ENCODE data around the gene MEGF10.

Gene MEGF10

GRCh38 chr5:127451096-127451495 is 160.5 kb downstream of the MEGF10 start:
- Histone ChIP-seq H3K9me3 (ENCODE audit: control insufficient read depth, low read length) (no peaks in the 10 kb centered on the region), H3K4me2 (ENCODE audit: low read length, poor library complexity, severe bottlenecking) (no peak overlapping the region), H3K27ac (ENCODE audit: low read length, poor library complexity, severe bottlenecking) (no peak overlapping the region), H3K23ac (ENCODE audit: low read length in 2 of 2) (no peak overlapping the region), H2BK5ac (ENCODE audit: low read depth, low read length, poor library complexity, severe bottlenecking) (no peak overlapping the region), H2AK5ac (ENCODE audit: low read length, severe bottlenecking) (no peak overlapping the region), H3K9ac (ENCODE audit: low read length) (no peak overlapping the region), H4K91ac (ENCODE audit: low read length) (no peak overlapping the region), H3K36me3 (ENCODE audit: control insufficient read depth in 1 of 2, insufficient read depth in 2 of 2, low read depth in 1 of 2, low read length in 2 of 2) (no peaks in the 10 kb centered on the region), H4K8ac (ENCODE audit: low read length) (no peak overlapping the region), H3K27me3 (ENCODE audit: control insufficient read depth in 1 of 2, insufficient read depth in 1 of 2, low read length in 2 of 2) (no peaks in the 10 kb centered on the region), H2AFZ (ENCODE audit: low read depth, low read length) (no peak overlapping the region), H3K14ac (ENCODE audit: low read length in 2 of 2) (no peak overlapping the region), H2BK15ac (ENCODE audit: low read depth, poor library complexity, severe bottlenecking) (no peak overlapping the region), H3K79me1 (replicated peaks; ENCODE audit: low read length, poor library complexity, severe bottlenecking) (no peaks in the 10 kb centered on the region), H2BK120ac (ENCODE audit: low read depth, low read length) (no peak overlapping the region), H2BK12ac (ENCODE audit: low read length in 2 of 2) (no peak overlapping the region), H3K18ac (ENCODE audit: low read depth in 1 of 2, low read length in 2 of 2) (no peak overlapping the region), H3K4me3 (ENCODE audit: insufficient read depth in 1 of 2, low read depth in 1 of 2, low read length in 2 of 2) (no peak overlapping the region), H3K4ac (ENCODE audit: low read depth in 1 of 2, low read length in 2 of 2) (no peak overlapping the region), H3K4me1 (ENCODE audit: control insufficient read depth, insufficient read depth, low read depth, low read length) (peaks cover 3% of the 10 kb centered on the region)
- no CpG with 5 or more reads among the region's 4 CpGs for WGBS
- DNase-seq: no peak

GRCh38 chr5:127452626-127453025 is 162.0 kb downstream of the MEGF10 start:
- WGBS: 78% methylated on average over 4 of the region's 4 CpGs
- no peak overlapping the region for H2AFZ ChIP-seq (ENCODE audit: low read depth, low read length)
- no peak for DNase-seq
- no peak overlapping the region for H3K18ac ChIP-seq (ENCODE audit: low read depth in 1 of 2, low read length in 2 of 2)
- no peak overlapping the region for H3K27ac ChIP-seq (ENCODE audit: low read length, poor library complexity, severe bottlenecking)
- H2AK5ac ChIP-seq (ENCODE audit: low read length, severe bottlenecking): no peak overlapping the region
- no peaks in the 10 kb centered on the region for H3K27me3 ChIP-seq (ENCODE audit: control insufficient read depth in 1 of 2, insufficient read depth in 1 of 2, low read length in 2 of 2)
- H3K14ac ChIP-seq (ENCODE audit: low read length in 2 of 2): peak overlapping the region in 1 of 2 experiments; percentile 37
- H3K9me3 ChIP-seq (ENCODE audit: control insufficient read depth, low read length): no peaks in the 10 kb centered on the region
- H3K9ac ChIP-seq (ENCODE audit: low read length): no peak overlapping the region
- H3K4me1 ChIP-seq (ENCODE audit: control insufficient read depth, insufficient read depth, low read depth, low read length): no peaks in the 10 kb centered on the region
- H3K4me2 ChIP-seq (ENCODE audit: low read length, poor library complexity, severe bottlenecking): no peak overlapping the region
- no peak overlapping the region for H2BK120ac ChIP-seq (ENCODE audit: low read depth, low read length)
- H2BK12ac ChIP-seq (ENCODE audit: low read length in 2 of 2): no peak overlapping the region
- no peaks in the 10 kb centered on the region for H3K36me3 ChIP-seq (ENCODE audit: control insufficient read depth in 1 of 2, insufficient read depth in 2 of 2, low read depth in 1 of 2, low read length in 2 of 2)
- H3K79me1 ChIP-seq (replicated peaks; ENCODE audit: low read length, poor library complexity, severe bottlenecking): no peaks in the 10 kb centered on the region
- no peak overlapping the region for H4K8ac ChIP-seq (ENCODE audit: low read length)
- no peak overlapping the region for H3K23ac ChIP-seq (ENCODE audit: low read length in 2 of 2)
- H3K4ac ChIP-seq (ENCODE audit: low read depth in 1 of 2, low read length in 2 of 2): no peak overlapping the region
- H4K91ac ChIP-seq (ENCODE audit: low read length): no peak overlapping the region
- H2BK15ac ChIP-seq (ENCODE audit: low read depth, poor library complexity, severe bottlenecking): no peak overlapping the region
- H3K4me3 ChIP-seq (ENCODE audit: insufficient read depth in 1 of 2, low read depth in 1 of 2, low read length in 2 of 2): no peak overlapping the region
- H2BK5ac ChIP-seq (ENCODE audit: low read depth, low read length, poor library complexity, severe bottlenecking): no peak overlapping the region

- Histone ChIP-seq H3K9me3 (ENCODE audit: control insufficient read depth, low read length) (no peaks in the 10 kb centered on the region), H3K14ac (ENCODE audit: low read length in 2 of 2) (no peak overlapping the region), H3K4me2 (ENCODE audit: low read length, poor library complexity, severe bottlenecking) (no peak overlapping the region), H3K36me3 (ENCODE audit: control insufficient read depth in 1 of 2, insufficient read depth in 2 of 2, low read depth in 1 of 2, low read length in 2 of 2) (no peaks in the 10 kb centered on the region), H2BK12ac (ENCODE audit: low read length in 2 of 2) (no peak overlapping the region), H3K23ac (ENCODE audit: low read length in 2 of 2) (no peak overlapping the region), H3K27ac (ENCODE audit: low read length, poor library complexity, severe bottlenecking) (no peak overlapping the region), H4K91ac (ENCODE audit: low read length) (no peak overlapping the region), H2AK5ac (ENCODE audit: low read length, severe bottlenecking) (no peak overlapping the region), H3K18ac (ENCODE audit: low read depth in 1 of 2, low read length in 2 of 2) (no peak overlapping the region), H3K4me1 (ENCODE audit: control insufficient read depth, insufficient read depth, low read depth, low read length) (no peaks in the 10 kb centered on the region), H3K79me1 (replicated peaks; ENCODE audit: low read length, poor library complexity, severe bottlenecking) (no peaks in the 10 kb centered on the region), H2BK5ac (ENCODE audit: low read depth, low read length, poor library complexity, severe bottlenecking) (no peak overlapping the region), H3K27me3 (ENCODE audit: control insufficient read depth in 1 of 2, insufficient read depth in 1 of 2, low read length in 2 of 2) (peaks cover 0 to 13% of the 10 kb centered on the region in 2 experiments), H3K4me3 (ENCODE audit: insufficient read depth in 1 of 2, low read depth in 1 of 2, low read length in 2 of 2) (no peak overlapping the region), H2BK120ac (ENCODE audit: low read depth, low read length) (no peak overlapping the region), H2AFZ (ENCODE audit: low read depth, low read length) (no peak overlapping the region), H4K8ac (ENCODE audit: low read length) (no peak overlapping the region), H3K9ac (ENCODE audit: low read length) (no peak overlapping the region), H2BK15ac (ENCODE audit: low read depth, poor library complexity, severe bottlenecking) (no peak overlapping the region), H3K4ac (ENCODE audit: low read depth in 1 of 2, low read length in 2 of 2) (no peak overlapping the region)
- WGBS: 91% methylated on average over 1 of the region's 2 CpGs
- no peak for DNase-seq
Measured at GRCh38 chr5:127471211-127471610, 180.6 kb downstream of the MEGF10 start.

- H2BK12ac ChIP-seq (ENCODE audit: low read length in 2 of 2): no peak overlapping the region
- H3K4me3 ChIP-seq (ENCODE audit: insufficient read depth in 1 of 2, low read depth in 1 of 2, low read length in 2 of 2): no peak overlapping the region
- H2BK120ac ChIP-seq (ENCODE audit: low read depth, low read length): no peak overlapping the region
- no peak overlapping the region for H2AFZ ChIP-seq (ENCODE audit: low read depth, low read length)
- H3K9me3 ChIP-seq (ENCODE audit: control insufficient read depth, low read length): no peaks in the 10 kb centered on the region
- no peak overlapping the region for H3K23ac ChIP-seq (ENCODE audit: low read length in 2 of 2)
- DNase-seq: no peak
- H3K4ac ChIP-seq (ENCODE audit: low read depth in 1 of 2, low read length in 2 of 2): no peak overlapping the region
- H2BK15ac ChIP-seq (ENCODE audit: low read depth, poor library complexity, severe bottlenecking): no peak overlapping the region
- H4K91ac ChIP-seq (ENCODE audit: low read length): no peak overlapping the region
- no peaks in the 10 kb centered on the region for H3K79me1 ChIP-seq (replicated peaks; ENCODE audit: low read length, poor library complexity, severe bottlenecking)
- no peak overlapping the region for H3K9ac ChIP-seq (ENCODE audit: low read length)
- 100% methylated on average over 1 of the region's 3 CpGs for WGBS
- H3K27ac ChIP-seq (ENCODE audit: low read length, poor library complexity, severe bottlenecking): no peak overlapping the region
- H3K4me1 ChIP-seq (ENCODE audit: control insufficient read depth, insufficient read depth, low read depth, low read length): no peaks in the 10 kb centered on the region
- peaks cover 0 to 13% of the 10 kb centered on the region in 2 experiments for H3K27me3 ChIP-seq (ENCODE audit: control insufficient read depth in 1 of 2, insufficient read depth in 1 of 2, low read length in 2 of 2)
- H3K36me3 ChIP-seq (ENCODE audit: control insufficient read depth in 1 of 2, insufficient read depth in 2 of 2, low read depth in 1 of 2, low read length in 2 of 2): no peaks in the 10 kb centered on the region
- no peak overlapping the region for H3K4me2 ChIP-seq (ENCODE audit: low read length, poor library complexity, severe bottlenecking)
- no peak overlapping the region for H2AK5ac ChIP-seq (ENCODE audit: low read length, severe bottlenecking)
- no peak overlapping the region for H4K8ac ChIP-seq (ENCODE audit: low read length)
- no peak overlapping the region for H3K18ac ChIP-seq (ENCODE audit: low read depth in 1 of 2, low read length in 2 of 2)
- no peak overlapping the region for H2BK5ac ChIP-seq (ENCODE audit: low read depth, low read length, poor library complexity, severe bottlenecking)
- no peak overlapping the region for H3K14ac ChIP-seq (ENCODE audit: low read length in 2 of 2)
Measured at GRCh38 chr5:127472700-127473099, 182.1 kb downstream of the MEGF10 start.
